Measurements from ENCODE around the gene SEMA4F. TPM values are rescaled to one million over a fixed set of nuclear protein-coding genes. Genes with fewer than 3 reads are reported as not detected.

The SEMA4F gene
- total RNA-seq, 1 donor from 2014 or later = 12.4 TPM

DNA sequence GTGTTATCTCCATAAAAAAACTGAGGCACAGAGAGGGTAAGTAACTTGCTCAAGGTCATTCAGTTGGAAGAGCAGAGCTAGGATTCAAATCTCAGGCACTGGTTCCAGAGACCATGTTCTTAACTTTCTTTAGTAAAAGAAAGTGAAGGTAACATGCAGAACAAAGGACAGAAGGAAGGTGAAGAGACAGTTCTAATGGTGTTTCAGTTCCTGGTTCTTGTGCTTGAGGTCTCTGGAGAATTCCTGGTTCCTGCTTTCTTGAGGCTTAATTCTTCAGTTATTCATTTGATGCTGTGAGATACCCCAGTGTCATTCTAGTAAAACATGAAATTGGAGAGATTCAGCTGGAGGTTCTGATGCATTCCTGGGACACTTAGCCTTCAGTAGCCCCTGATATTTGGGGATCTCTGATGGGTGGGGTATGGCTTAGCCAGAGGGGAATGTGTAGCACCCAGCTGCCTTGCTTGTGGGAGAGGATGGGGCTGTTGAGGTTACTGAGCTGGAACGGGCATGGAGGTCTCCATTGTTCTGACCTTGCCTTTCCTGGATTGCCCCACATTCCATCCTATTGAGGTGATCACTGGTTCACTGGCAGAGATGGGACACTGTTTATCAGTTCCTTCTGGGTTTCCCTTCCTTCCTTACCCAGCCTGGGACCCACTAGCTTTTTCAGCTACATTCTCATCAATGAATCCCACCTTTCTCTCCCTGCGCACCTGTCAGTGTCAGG lies 46.8 kb downstream of the SEMA4F start:
- H3K27me3 Mint-ChIP-seq (ENCODE audit: low read depth) = peaks cover 16% of the 10 kb centered on the region
- H3K9me3 Mint-ChIP-seq = no peaks in the 10 kb centered on the region
- no peak overlapping the region for H3K4me3 Mint-ChIP-seq
- H3K4me1 Mint-ChIP-seq = no peaks in the 10 kb centered on the region
- H3K36me3 Mint-ChIP-seq (ENCODE audit: low read depth) = no peaks in the 10 kb centered on the region
- TF ChIP-seq, protein P1, sequence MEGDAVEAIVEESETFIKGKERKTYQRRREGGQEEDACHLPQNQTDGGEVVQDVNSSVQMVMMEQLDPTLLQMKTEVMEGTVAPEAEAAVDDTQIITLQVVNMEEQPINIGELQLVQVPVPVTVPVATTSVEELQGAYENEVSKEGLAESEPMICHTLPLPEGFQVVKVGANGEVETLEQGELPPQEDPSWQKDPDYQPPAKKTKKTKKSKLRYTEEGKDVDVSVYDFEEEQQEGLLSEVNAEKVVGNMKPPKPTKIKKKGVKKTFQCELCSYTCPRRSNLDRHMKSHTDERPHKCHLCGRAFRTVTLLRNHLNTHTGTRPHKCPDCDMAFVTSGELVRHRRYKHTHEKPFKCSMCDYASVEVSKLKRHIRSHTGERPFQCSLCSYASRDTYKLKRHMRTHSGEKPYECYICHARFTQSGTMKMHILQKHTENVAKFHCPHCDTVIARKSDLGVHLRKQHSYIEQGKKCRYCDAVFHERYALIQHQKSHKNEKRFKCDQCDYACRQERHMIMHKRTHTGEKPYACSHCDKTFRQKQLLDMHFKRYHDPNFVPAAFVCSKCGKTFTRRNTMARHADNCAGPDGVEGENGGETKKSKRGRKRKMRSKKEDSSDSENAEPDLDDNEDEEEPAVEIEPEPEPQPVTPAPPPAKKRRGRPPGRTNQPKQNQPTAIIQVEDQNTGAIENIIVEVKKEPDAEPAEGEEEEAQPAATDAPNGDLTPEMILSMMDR (conservative IDR thresholded peaks at IDR 0.05) = no peak
- no peak overlapping the region for H3K27ac Mint-ChIP-seq (ENCODE audit: unreplicated experiment)
- no peak for DNase-seq (ENCODE audit: low read depth, low spot score)

DNA sequence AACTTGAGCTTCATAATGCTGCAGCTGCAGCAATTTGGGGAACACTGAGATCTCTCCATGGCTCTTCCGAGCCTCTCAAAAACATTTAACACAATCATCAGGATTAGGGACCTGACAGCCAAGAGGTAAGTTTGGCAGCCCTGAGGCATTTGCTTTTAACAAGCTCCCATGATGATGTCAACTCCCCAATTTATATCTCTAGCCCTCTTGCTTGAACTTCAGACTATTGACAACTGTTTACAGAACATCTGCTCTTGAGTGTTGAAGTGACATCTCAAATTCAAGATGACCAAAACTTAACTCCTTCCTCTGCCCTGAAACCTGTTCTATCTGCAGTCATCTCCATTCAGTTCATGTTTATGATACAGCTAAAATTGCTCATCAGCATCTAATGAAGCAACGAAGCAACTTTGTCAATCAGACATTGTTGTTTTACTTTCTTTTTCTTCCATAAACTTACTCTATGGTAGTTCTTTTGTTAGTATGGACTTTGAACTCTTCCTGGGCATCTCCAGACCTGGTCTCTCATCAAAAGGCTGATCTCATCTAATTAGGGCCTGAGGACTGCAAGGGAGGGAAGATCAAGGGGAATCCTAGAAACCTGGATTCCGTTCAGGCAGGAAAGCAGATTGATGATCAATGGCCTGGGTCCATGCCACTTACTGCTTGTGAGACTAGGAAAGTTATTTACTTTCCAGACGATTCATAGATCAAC lies 48.1 kb downstream of the SEMA4F start:
- DNase-seq (ENCODE audit: low read depth, low spot score) = no peak
- TF ChIP-seq, protein P1 (conservative IDR thresholded peaks at IDR 0.05) = no peak
- H3K27me3 Mint-ChIP-seq (ENCODE audit: low read depth) = peaks cover 16% of the 10 kb centered on the region
- no peak overlapping the region for H3K27ac Mint-ChIP-seq (ENCODE audit: unreplicated experiment)
- H3K36me3 Mint-ChIP-seq (ENCODE audit: low read depth) = no peaks in the 10 kb centered on the region
- no peaks in the 10 kb centered on the region for H3K4me1 Mint-ChIP-seq
- no peaks in the 10 kb centered on the region for H3K9me3 Mint-ChIP-seq
- H3K4me3 Mint-ChIP-seq = no peak overlapping the region

DNA sequence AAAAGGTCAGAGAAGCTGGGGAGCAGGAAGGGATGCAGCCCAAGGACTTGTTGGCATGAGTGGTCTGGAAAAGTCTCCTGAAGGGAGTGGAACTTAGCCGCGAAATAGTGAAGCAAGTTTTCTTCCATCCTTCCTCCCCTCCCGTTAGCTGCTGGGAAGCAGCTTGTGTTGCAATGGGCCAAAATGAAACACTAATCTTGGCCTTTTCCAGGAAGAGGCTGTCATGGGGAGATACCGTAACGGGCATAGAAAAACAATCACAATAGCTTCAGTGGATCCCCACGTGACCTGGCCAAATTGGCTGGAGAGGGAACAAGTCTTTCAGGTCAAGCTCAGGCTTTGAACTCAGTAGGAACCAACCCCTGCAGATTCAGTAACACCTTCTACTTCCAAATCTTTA lies 49.3 kb downstream of the SEMA4F start:
- Mint-ChIP-seq H3K4me3 (no peak overlapping the region), H3K36me3 (ENCODE audit: low read depth) (no peaks in the 10 kb centered on the region), H3K27me3 (ENCODE audit: low read depth) (peaks cover 16% of the 10 kb centered on the region), H3K27ac (ENCODE audit: unreplicated experiment) (no peak overlapping the region), H3K9me3 (no peaks in the 10 kb centered on the region), H3K4me1 (no peaks in the 10 kb centered on the region)
- TF ChIP-seq, protein P1 (conservative IDR thresholded peaks at IDR 0.05) = no peak
- no peak for DNase-seq (ENCODE audit: low read depth, low spot score)

DNA sequence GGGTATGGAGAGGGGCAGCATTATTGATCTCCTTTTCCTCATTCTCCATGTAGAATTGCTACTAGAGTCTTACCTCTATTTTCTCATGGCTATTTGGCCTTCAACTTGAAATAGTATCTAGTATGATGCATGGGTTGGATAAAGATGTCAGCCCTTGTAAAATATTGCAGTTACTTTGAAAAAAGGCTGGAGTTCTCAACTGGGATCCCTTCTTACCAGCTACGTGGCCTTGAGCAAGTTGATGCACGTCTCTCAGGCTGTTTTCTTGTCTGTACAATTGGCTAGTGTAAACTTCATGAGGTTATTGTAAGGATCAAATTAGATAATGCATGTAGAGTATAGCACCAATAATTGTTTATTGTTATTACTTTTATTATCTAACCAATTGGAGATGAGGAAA lies 50.2 kb downstream of the SEMA4F start:
- DNase-seq (ENCODE audit: low read depth, low spot score) = no peak
- Mint-ChIP-seq H3K4me3 (no peak overlapping the region), H3K27me3 (ENCODE audit: low read depth) (peaks cover 16% of the 10 kb centered on the region), H3K9me3 (no peaks in the 10 kb centered on the region), H3K27ac (ENCODE audit: unreplicated experiment) (no peak overlapping the region), H3K36me3 (ENCODE audit: low read depth) (no peaks in the 10 kb centered on the region), H3K4me1 (no peaks in the 10 kb centered on the region)
- TF ChIP-seq, protein P1 (conservative IDR thresholded peaks at IDR 0.05) = no peak

DNA sequence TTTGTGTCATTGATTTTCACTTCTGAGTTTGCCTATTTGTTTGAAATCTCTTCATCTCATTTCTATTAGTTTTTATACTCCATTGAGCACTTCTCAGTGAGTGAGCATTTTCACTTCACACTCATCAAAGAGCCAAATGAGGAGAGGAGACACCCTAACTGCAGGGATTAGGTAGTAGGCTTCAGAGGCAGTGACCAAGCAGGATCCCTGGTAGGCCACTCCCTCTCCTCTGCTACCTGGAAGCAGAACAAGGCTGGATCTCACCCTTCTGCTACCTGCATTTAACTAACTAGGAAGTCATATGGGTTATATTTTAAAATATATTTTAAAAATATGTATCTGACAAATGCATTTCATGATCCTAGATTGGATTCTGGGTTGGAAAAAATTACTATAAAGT lies 52.7 kb downstream of the SEMA4F start:
- no peak for DNase-seq (ENCODE audit: low read depth, low spot score)
- H3K27me3 Mint-ChIP-seq (ENCODE audit: low read depth) = peaks cover under 1% of the 10 kb centered on the region
- TF ChIP-seq, protein P1 (conservative IDR thresholded peaks at IDR 0.05) = no peak
- H3K4me1 Mint-ChIP-seq = no peaks in the 10 kb centered on the region
- no peaks in the 10 kb centered on the region for H3K9me3 Mint-ChIP-seq
- no peak overlapping the region for H3K27ac Mint-ChIP-seq (ENCODE audit: unreplicated experiment)
- H3K36me3 Mint-ChIP-seq (ENCODE audit: low read depth) = no peaks in the 10 kb centered on the region
- H3K4me3 Mint-ChIP-seq = no peak overlapping the region
